ENCODE results near the gene PFN1.

Gene PFN1

GRCh38 chr17:4973256-4974114, 25.2 kb upstream of the PFN1 start:
- Histone ChIP-seq H3K27ac (ENCODE audit: low read depth, low read length) (no peak overlapping the region), H3K36me3 (ENCODE audit: control insufficient read depth, insufficient read depth, low read length) (peaks cover 35% of the 10 kb centered on the region), H3K9ac (ENCODE audit: low read length) (no peak overlapping the region), H3K4me1 (ENCODE audit: control insufficient read depth, insufficient read depth, low read length) (peaks cover 14% of the 10 kb centered on the region), H3K27me3 (ENCODE audit: control insufficient read depth, insufficient read depth, low read length) (no peaks in the 10 kb centered on the region), H3K4me3 (ENCODE audit: low read length) (no peak overlapping the region)

GRCh38 chr17:4972752-4973151, 24.4 kb upstream of the PFN1 start:
- peaks cover 15% of the 10 kb centered on the region for H3K4me1 ChIP-seq (ENCODE audit: control insufficient read depth, insufficient read depth, low read length)
- no peak overlapping the region for H3K4me3 ChIP-seq (ENCODE audit: low read length)
- H3K9ac ChIP-seq (ENCODE audit: low read length): no peak overlapping the region
- H3K27ac ChIP-seq (ENCODE audit: low read depth, low read length): no peak overlapping the region
- H3K27me3 ChIP-seq (ENCODE audit: control insufficient read depth, insufficient read depth, low read length): no peaks in the 10 kb centered on the region
- H3K36me3 ChIP-seq (ENCODE audit: control insufficient read depth, insufficient read depth, low read length): peaks cover 30% of the 10 kb centered on the region

GRCh38 chr17:4972322-4972721, 24.0 kb upstream of the PFN1 start:
- H3K4me3 ChIP-seq (ENCODE audit: low read length): no peak overlapping the region
- H3K4me1 ChIP-seq (ENCODE audit: control insufficient read depth, insufficient read depth, low read length): peaks cover 15% of the 10 kb centered on the region
- peaks cover 25% of the 10 kb centered on the region for H3K36me3 ChIP-seq (ENCODE audit: control insufficient read depth, insufficient read depth, low read length)
- H3K27ac ChIP-seq (ENCODE audit: low read depth, low read length): peak overlapping the region; percentile 38
- no peaks in the 10 kb centered on the region for H3K27me3 ChIP-seq (ENCODE audit: control insufficient read depth, insufficient read depth, low read length)
- no peak overlapping the region for H3K9ac ChIP-seq (ENCODE audit: low read length)

GRCh38 chr17:4971826-4972225, 23.5 kb upstream of the PFN1 start:
- H3K4me1 ChIP-seq (ENCODE audit: control insufficient read depth, insufficient read depth, low read length): peaks cover 15% of the 10 kb centered on the region
- H3K27me3 ChIP-seq (ENCODE audit: control insufficient read depth, insufficient read depth, low read length): no peaks in the 10 kb centered on the region
- no peak overlapping the region for H3K9ac ChIP-seq (ENCODE audit: low read length)
- H3K27ac ChIP-seq (ENCODE audit: low read depth, low read length): peak overlapping the region; percentile 38
- peaks cover 21% of the 10 kb centered on the region for H3K36me3 ChIP-seq (ENCODE audit: control insufficient read depth, insufficient read depth, low read length)
- no peak overlapping the region for H3K4me3 ChIP-seq (ENCODE audit: low read length)

- H3K27me3 ChIP-seq (ENCODE audit: control insufficient read depth, insufficient read depth, low read length): no peaks in the 10 kb centered on the region
- H3K4me1 ChIP-seq (ENCODE audit: control insufficient read depth, insufficient read depth, low read length): peaks cover 22% of the 10 kb centered on the region
- peaks cover 22% of the 10 kb centered on the region for H3K36me3 ChIP-seq (ENCODE audit: control insufficient read depth, insufficient read depth, low read length)
- H3K9ac ChIP-seq (ENCODE audit: low read length): no peak overlapping the region
- no peak overlapping the region for H3K4me3 ChIP-seq (ENCODE audit: low read length)
- H3K27ac ChIP-seq (ENCODE audit: low read depth, low read length): peak overlapping the region; percentile 91
Measured at GRCh38 chr17:4970273-4970672, 21.9 kb upstream of the PFN1 start.

GRCh38 chr17:4969551-4970173, 21.3 kb upstream of the PFN1 start:
- peak overlapping the region; percentile 91 for H3K27ac ChIP-seq (ENCODE audit: low read depth, low read length)
- H3K4me1 ChIP-seq (ENCODE audit: control insufficient read depth, insufficient read depth, low read length): peaks cover 22% of the 10 kb centered on the region
- no peaks in the 10 kb centered on the region for H3K27me3 ChIP-seq (ENCODE audit: control insufficient read depth, insufficient read depth, low read length)
- H3K36me3 ChIP-seq (ENCODE audit: control insufficient read depth, insufficient read depth, low read length): peaks cover 23% of the 10 kb centered on the region
- no peak overlapping the region for H3K9ac ChIP-seq (ENCODE audit: low read length)
- peak overlapping the region; percentile 80 for H3K4me3 ChIP-seq (ENCODE audit: low read length)

GRCh38 chr17:4969047-4969550, 20.8 kb upstream of the PFN1 start:
- Histone ChIP-seq H3K27me3 (ENCODE audit: control insufficient read depth, insufficient read depth, low read length) (no peaks in the 10 kb centered on the region), H3K27ac (ENCODE audit: low read depth, low read length) (peak overlapping the region; percentile 91), H3K36me3 (ENCODE audit: control insufficient read depth, insufficient read depth, low read length) (peaks cover 21% of the 10 kb centered on the region), H3K4me1 (ENCODE audit: control insufficient read depth, insufficient read depth, low read length) (peaks cover 22% of the 10 kb centered on the region), H3K4me3 (ENCODE audit: low read length) (peak overlapping the region; percentile 80), H3K9ac (ENCODE audit: low read length) (no peak overlapping the region)

- Histone ChIP-seq H3K4me1 (ENCODE audit: control insufficient read depth, insufficient read depth, low read length) (peaks cover 22% of the 10 kb centered on the region), H3K4me3 (ENCODE audit: low read length) (peak overlapping the region; percentile 80), H3K36me3 (ENCODE audit: control insufficient read depth, insufficient read depth, low read length) (peaks cover 18% of the 10 kb centered on the region)
Measured at GRCh38 chr17:4968486-4969046, 20.2 kb upstream of the PFN1 start.

GRCh38 chr17:4967539-4968485, 19.5 kb upstream of the PFN1 start, which contains the start of gene SPAG7:
SPAG7 (minus strand) TSS chr17:4967817; CDS start chr17:4967804, 13 bp downstream.
- peak within 1 kb of the TSS; percentile 91 for H3K27ac ChIP-seq (ENCODE audit: low read depth, low read length)
- peaks cover 22% of the 10 kb centered on the region for H3K4me1 ChIP-seq (ENCODE audit: control insufficient read depth, insufficient read depth, low read length)
- H3K36me3 ChIP-seq (ENCODE audit: control insufficient read depth, insufficient read depth, low read length): peaks cover 11% of the 10 kb centered on the region

More at GRCh38 chr17:4968486-4969046, 20.2 kb upstream of the PFN1 start:
- Histone ChIP-seq H3K9ac (ENCODE audit: low read length) (peak overlapping the region; percentile 83), H3K27ac (ENCODE audit: low read depth, low read length) (peak overlapping the region; percentile 91), H3K27me3 (ENCODE audit: control insufficient read depth, insufficient read depth, low read length) (no peaks in the 10 kb centered on the region)

GRCh38 chr17:4966844-4967538, 18.7 kb upstream of the PFN1 start:
- Histone ChIP-seq H3K36me3 (ENCODE audit: control insufficient read depth, insufficient read depth, low read length) (peaks cover 9% of the 10 kb centered on the region), H3K9ac (ENCODE audit: low read length) (peak overlapping the region; percentile 94), H3K4me1 (ENCODE audit: control insufficient read depth, insufficient read depth, low read length) (peaks cover 22% of the 10 kb centered on the region)

More at GRCh38 chr17:4967539-4968485, 19.5 kb upstream of the PFN1 start, which contains the start of gene SPAG7:
- no peaks in the 10 kb centered on the region for H3K27me3 ChIP-seq (ENCODE audit: control insufficient read depth, insufficient read depth, low read length)
- peak within 1 kb of the TSS; percentile 84 for H3K4me3 ChIP-seq (ENCODE audit: low read length)
- H3K9ac ChIP-seq (ENCODE audit: low read length): peak within 1 kb of the TSS; percentile 94

GRCh38 chr17:4965311-4965986, 17.1 kb upstream of the PFN1 start:
- H3K27me3 ChIP-seq (ENCODE audit: control insufficient read depth, insufficient read depth, low read length): no peaks in the 10 kb centered on the region
- H3K4me3 ChIP-seq (ENCODE audit: low read length): no peak overlapping the region

More at GRCh38 chr17:4966844-4967538, 18.7 kb upstream of the PFN1 start:
- H3K27me3 ChIP-seq (ENCODE audit: control insufficient read depth, insufficient read depth, low read length): no peaks in the 10 kb centered on the region
- peak overlapping the region; percentile 91 for H3K27ac ChIP-seq (ENCODE audit: low read depth, low read length)
- H3K4me3 ChIP-seq (ENCODE audit: low read length): peak overlapping the region; percentile 84

More at GRCh38 chr17:4965311-4965986, 17.1 kb upstream of the PFN1 start:
- Histone ChIP-seq H3K27ac (ENCODE audit: low read depth, low read length) (no peak overlapping the region), H3K4me1 (ENCODE audit: control insufficient read depth, insufficient read depth, low read length) (peaks cover 22% of the 10 kb centered on the region), H3K9ac (ENCODE audit: low read length) (no peak overlapping the region), H3K36me3 (ENCODE audit: control insufficient read depth, insufficient read depth, low read length) (peaks cover 6% of the 10 kb centered on the region)
